NCI-H524 treated with DMSO at 0.1 percent for 48 hours (cell line): Measurements from ENCODE around the gene SBF1.

Experiments used
- DNase-seq: peaks from one replicate; lab custom pipeline; 2025; lab: John Stamatoyannopoulos, UW

SBF1 gene

DNA sequence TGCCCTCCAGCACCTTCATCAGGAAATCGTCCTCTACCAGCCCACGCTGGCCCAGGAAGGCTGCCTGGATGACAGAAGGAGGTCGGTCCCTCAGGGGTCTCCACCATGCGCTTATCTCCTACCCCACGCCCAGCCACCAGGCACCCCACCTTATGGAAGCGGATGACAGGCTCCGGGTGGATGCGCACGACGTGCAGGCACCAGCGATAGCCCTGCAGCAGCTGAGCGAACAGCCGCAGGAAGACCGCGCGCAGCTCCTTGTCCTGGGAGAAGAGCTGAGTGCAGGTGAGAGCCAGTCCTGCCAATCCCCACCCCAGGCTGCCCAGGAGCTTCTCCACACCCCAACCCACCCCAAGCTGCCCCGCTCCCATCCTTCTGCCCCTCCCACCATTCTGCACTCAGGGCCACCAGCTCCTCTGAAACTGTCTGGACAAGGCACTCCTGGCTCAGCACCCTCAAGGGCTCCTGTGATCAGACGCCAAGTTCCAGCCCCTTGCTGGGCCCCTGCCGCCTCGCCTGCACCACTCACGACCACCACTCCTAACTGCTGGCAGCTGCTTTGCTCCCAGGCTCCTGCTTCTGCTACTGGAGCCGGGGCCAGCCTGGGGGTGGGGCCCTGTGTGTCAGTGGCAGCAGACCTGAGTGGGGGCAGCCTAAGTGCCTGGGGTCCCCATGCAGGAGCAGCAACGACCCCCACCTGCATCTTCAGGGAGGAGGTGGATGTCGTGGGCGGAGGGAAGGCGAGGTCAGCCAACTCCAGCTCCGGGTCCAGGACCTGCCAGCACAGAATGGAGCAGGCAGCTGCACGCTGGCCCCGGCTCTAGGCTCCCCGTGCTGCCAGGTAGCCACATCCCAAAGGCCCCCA is 9.5 kb downstream of the SBF1 start:
- no peak for DNase-seq

DNA sequence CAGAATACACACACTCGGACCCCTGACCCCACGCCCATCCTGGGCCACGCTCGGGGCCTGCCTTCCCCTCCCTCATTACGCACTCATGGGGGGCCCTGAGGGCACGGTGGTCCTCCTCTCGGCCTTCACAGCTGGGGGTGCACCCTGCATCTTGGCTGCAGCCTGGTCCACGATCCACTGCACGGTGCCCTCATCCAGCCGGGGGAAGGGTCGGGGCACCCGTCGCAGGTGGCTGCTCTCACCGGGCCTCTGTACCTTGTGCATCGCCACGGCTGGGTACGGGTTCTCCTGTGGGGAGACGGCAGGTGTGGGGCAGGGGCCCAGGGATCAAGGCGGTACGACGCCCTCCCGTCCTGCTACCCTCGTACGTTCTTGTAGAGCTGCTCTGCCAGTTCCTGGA is 10.4 kb downstream of the SBF1 start:
- DNase-seq = no peak

GRCh38 chr22:50463188-50463900 is 11.5 kb downstream of the SBF1 start:
- no peak for DNase-seq

GRCh38 chr22:50461979-50462540 is 12.8 kb downstream of the SBF1 start:
- no peak for DNase-seq

DNA sequence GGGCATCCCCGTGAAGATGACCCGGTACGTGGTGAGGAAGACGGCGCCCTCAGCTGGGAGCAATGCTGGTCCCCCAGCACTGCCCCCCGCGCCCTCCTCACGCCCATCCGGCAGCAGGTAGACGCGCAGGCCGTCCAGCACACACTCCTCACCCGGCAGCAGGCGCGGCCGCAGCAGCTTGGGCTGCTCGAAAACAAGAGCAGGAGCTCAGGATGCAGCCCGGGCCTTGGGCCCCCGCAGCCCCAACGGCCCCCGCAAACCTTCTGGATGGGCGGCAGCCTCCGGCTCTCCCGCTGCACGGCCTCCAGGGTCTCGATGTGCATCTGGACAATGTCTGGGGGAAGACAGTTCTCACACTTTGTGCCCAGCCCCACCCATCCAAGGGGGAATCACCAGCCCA is 13.3 kb downstream of the SBF1 start:
- no peak for DNase-seq

DNA sequence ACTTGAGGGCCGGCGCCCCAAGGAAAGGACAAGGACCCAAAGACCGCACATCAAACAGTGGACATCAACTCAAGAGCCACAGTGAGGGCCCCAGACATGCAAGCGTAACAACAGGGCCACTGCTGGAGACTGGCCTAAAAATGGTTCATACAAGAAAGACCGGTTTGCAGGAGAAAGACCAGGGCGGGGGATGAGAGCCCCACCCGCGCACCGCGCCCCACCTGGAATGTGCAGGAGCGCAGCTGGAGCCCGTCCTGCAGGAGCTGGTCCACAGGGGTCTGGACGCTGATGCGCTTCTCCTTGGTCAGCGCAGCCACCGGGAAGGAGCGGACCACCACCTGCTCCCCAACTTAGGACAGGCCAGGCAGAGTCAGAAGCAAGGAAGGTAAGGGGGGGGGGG is 13.9 kb downstream of the SBF1 start:
- no peak for DNase-seq

DNA sequence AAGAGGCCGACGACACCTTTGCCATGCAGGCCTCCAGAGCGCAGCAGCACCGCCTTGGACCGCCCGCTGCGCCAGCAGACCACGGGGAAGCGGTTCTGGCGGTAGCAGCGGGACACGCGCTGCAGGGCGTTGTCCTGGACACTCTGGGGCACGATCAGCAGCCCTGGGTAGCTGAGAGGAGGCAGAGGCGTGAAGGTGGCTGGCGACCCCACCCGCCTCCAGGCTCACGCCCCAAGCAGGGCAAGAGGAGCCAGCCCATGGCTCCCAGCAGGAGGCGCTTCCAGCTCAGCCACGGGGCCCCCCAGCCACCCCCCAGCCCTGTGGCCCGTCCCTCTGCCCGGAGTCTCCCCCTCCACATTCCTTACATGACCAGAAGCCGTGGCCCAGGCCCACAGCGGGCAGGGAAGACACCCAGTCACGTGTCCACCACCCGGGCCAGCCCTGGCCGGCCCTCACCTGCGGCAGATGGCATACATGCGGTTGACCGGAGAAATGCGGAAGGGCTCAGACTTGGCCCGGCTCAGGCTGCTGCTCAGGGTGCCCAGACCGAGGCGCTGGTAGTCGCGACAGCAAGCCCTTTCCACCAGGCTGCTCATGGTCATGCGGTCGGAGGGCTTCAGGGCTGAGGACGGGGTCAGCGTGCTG is 15.2 kb downstream of the SBF1 start:
- no peak for DNase-seq

- no peak for DNase-seq
Observed at GRCh38 chr22:50459016-50459415, 15.8 kb downstream of the SBF1 start.

- DNase-seq = no peak
Observed at GRCh38 chr22:50456466-50457234, 18.2 kb downstream of the SBF1 start.

GRCh38 chr22:50456026-50456425 is 18.8 kb downstream of the SBF1 start:
- no peak for DNase-seq

GRCh38 chr22:50455201-50455600 is 19.6 kb downstream of the SBF1 start:
- no peak for DNase-seq

- no peak for DNase-seq
Observed at GRCh38 chr22:50454556-50455075, 20.2 kb downstream of the SBF1 start.

- no peak for DNase-seq
Observed at GRCh38 chr22:50452649-50453048, 22.2 kb downstream of the SBF1 start.

- DNase-seq = no peak
Observed at GRCh38 chr22:50447576-50448551, 27.0 kb downstream of the SBF1 start.

GRCh38 chr22:50446708-50447575 is 27.9 kb downstream of the SBF1 start:
- DNase-seq = no peak

GRCh38 chr22:50445880-50446707 is 28.7 kb downstream of the SBF1 start:
- no peak for DNase-seq

DNA sequence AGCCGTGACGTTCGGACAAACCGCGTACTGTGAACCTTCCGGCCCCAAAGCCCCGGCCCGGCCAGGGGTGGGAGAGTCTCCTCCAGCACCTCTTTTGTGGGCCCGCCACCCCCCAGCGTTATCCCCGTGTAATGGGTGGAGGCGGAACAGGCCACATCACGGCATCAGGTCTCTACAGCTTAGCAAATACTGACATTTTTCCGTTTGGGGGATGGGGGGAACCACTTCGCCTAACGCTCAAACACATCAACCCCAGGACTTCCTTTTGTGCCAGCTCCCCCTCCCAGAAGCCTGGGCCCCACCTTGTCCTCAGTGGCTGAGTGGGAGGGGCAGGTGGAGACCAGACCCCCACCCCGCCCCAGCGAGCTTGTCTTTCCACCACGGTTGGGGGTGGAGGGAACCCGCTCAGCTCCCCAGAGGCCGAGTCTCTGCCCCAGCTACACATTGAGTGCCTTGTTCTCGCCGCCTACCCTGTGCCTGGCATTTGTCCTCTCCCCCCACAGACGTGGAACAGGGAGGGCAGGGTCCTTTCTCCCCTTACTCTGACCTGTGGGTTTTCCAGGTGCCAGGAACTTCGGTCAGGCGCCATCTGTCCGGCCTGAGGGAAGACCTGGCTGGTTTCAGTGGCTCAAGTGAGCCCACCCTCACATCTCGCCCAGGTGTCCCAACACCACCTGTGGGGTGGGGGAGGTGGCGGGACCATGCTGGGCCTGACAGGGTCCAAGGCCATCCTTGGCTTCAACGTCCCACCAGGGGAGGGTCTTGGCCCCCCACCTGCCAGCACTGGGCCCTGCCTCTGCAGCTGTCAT is 29.6 kb downstream of the SBF1 start:
- DNase-seq = no peak

- DNase-seq = no peak
Observed at GRCh38 chr22:50444663-50445062, 30.2 kb downstream of the SBF1 start.
